GM19328 (cell line): ENCODE measurements around the gene CSK.
"Not testable (repeated sequence)": the region's sequence is repeated elsewhere in the genome, so short reads cannot be mapped to it uniquely, and the experiment has no call there.

Experiments used
- ATAC-seq: cut with Tn5 transposase; IDR thresholded peaks from one replicate; pipeline ENCODE4 v1.9.1; 2021; ENCODE audit warnings: mild to moderate bottlenecking, moderate library complexity; ENCODE audit not compliant: unreplicated experiment

The CSK gene

DNA sequence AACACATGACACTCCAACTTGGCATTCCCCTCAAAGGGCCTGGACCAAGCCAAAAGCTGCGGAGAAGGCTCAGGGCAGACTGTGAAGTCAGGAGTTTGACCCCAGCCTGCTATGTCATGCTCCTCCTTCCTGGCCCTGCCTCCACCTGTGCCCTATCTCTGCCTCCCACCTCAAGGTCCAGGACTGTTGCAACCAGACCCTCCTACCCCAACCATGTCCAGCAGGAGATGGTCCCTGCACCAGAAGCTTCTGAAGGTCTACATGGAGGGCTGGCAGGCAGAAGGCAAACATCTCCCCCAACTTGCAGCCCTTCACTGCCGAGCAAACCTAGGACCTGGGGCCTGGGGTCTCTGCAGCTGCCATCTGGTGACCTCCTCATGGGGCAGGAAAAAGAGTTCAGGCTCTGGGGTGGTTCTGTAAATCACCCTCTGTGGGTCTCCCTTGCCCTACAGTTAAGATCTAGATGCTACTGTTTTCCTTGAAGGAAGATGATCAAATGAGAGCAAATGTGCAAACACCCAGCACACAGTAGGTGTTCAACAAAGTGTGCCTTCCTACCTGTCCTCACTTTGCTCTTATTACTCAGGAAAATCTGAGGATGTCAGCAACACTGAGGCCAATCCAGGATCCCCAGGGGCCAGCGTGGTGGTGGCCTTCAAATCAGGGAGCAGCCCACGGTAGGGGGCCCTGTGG, 11.5 kb upstream of the CSK start:
- ATAC-seq, result no peak

GRCh38 chr15:74773329-74773728, 8.6 kb upstream of the CSK start:
- ATAC-seq, result no peak

GRCh38 chr15:74773731-74774252, 8.1 kb upstream of the CSK start:
- ATAC-seq, result no peak

DNA sequence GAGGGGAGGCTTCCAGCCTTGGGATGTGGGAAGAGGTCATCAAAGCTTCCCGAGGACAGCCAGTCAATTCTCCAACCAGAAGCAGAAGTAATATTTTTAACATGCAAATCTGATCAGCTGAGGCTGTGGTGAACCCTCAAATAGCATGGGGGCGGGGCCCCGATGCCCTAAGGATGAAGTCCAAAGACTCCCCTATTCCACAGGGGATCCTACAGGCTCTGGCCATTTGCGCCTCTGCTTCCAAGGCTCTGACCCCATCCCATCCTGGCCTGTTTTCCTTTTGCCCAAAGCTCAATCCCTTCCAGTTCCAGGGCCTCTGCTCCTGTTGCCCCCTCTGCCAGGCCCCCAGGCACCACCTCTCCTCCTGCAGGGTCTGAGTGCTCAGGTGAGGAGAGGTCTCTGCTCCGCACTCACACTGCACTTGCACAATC, 6.7 kb upstream of the CSK start:
- no peak for ATAC-seq

GRCh38 chr15:74775894-74776293, 6.0 kb upstream of the CSK start:
- ATAC-seq, result no peak

DNA sequence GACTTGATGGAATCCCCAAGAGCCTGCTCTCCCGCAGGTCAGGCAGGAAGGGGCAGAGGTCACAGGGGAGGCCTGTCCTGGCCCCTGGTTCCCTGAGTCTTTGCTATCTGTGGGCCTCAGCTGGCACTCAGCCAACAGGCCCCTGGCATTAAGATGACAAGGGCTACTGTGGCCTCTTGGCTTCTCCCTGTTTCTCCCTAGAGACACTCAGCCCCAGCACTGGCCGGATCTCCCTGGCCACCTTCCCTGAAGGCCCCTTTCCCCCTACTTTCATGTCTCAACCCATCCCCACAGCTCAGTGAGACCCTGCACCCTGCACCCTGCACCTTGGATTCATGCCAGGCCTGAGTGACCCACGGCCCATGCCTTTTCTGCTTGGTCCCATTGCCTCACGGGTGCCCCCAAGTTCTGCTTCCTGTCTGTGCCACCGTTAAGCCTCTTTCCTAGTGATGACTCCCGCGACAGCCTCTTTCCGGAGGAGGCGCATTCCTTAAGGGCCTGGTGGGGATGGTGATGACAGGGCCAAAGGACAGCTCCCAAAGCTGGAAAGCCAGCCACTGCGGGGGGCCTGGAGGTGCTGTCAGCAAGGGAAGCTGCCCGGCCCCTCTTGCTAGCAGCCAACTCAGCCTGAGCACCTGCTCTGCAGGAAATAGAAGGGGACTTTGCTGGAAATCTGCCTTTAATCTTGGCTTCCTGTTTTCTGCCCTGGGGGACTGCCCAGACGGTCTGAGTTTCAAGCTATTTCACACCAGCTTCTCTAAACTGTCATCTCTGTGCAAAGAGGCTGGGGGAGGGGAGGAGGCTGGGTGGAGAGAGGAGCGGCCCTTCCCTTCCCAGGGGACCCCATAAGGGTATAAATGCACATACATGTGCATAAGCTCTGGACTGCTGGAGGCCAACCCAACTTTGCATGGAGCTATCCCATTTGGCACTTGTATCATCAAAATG, 4.8 kb upstream of the CSK start:
- no peak for ATAC-seq

- no peak for ATAC-seq
Measured at GRCh38 chr15:74777769-74778598, 3.9 kb upstream of the CSK start.

DNA sequence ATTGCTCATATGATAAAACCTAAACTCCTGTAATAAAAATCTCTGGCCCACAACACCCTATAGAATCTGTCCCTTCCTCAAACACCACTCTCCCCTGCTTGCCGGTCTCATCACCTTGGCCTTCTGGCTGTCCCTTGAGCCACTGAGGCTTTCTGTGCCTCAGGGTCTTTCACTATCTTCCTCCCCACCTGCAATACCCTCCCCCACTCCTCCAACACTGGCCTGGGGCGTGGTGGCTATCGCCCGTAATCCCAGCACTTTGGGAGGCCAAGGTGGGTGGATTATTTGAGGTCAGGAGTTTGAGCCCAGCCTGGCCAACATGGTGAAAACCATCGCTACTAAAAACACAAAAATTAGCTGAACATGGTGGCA, 3.3 kb upstream of the CSK start:
- no peak for ATAC-seq

DNA sequence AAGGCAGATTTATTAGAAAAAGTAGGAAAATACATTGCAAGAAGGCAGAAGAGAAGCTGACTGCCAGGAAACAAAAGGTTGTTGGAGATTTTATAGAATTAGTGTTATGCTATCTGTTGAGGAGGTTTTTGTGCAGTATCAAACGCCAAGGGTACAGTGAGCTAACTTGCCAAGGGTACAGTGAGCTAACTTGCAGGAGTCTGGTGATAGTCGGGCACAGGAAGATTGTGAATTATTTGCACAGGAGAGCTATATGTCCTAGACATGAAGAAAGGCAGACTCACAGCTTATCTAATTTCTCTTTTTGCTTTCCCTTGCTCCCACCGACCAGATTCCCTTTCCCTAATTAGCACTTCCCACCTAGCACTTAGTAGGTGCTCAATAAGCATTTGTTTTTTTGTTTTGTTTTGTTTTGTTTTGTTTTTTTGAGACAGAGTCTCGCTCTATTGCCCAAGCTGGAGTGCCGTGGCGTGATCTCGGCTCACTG, 2.7 kb upstream of the CSK start:
- no peak for ATAC-seq

- no peak for ATAC-seq
Measured at GRCh38 chr15:74780523-74781430, 1.1 kb upstream of the CSK start.

GRCh38 chr15:74782259-74783071, 585 bp downstream of the CSK start:
- peak; percentile 11 for ATAC-seq

DNA sequence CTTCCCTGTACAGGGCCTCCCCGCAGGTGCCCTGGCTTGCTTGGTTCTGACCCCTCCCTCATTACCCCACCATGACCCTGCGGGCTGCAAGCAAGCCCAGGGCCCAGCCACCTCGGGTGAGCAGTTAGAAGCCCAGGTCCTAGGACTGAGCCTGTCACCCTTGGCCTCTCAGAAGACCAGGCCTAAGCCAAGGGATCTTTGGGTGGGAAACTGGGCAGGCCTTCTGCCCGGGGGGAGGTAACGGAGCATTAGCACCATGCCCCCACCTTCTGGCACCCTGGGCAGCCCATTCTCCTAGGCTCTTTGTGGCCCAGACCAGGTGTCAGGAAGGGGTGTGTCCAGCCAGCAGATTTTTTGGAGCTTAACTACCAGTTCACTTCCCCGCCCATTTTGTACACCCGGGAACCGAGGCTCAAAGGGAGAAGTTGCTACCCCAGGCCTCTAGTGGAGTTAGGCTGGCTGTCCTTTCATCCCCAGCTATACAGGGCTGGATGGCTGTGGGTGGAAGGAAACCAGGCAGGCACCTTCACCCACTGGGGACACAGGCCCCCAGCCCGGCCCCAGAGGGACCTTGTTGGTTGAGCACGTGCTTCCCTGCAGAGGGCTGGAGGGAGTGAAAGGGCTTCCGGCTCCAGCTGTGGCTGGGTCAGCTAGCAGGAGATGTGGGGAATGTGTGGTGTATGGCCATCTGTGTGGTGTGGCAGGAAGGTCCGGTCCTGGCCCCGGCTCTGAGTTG, 1.4 kb downstream of the CSK start:
- ATAC-seq, result no peak

DNA sequence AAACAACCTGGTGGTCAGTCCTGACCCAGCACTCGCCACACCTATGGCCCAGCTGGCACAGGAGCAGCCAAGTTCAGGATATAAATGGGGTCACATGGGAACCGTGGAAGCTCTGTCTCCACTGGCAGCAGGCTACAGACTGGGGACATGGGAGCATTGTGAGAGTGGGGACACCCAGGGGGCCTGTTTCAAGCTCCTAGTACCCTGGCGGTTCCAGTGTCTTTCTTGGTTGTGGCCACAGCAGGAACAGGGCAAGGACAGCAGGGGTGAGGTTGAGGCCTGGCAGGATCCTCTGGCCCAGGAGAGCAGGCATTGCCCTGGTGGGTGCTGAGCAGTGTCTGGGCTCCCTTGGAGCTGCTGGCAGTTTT, 1.9 kb downstream of the CSK start:
- ATAC-seq, result no peak

- ATAC-seq, result no peak
Measured at GRCh38 chr15:74784426-74785193, 2.7 kb downstream of the CSK start.

GRCh38 chr15:74785194-74786032, 3.5 kb downstream of the CSK start:
- no peak for ATAC-seq

- ATAC-seq, result not testable (repeated sequence)
Measured at GRCh38 chr15:74786081-74786480, 4.2 kb downstream of the CSK start.
